ENCODE measurements around the gene P2RX2.
"Not testable (repeated sequence)": the region's sequence is repeated elsewhere in the genome, so short reads cannot be mapped to it uniquely, and the experiment has no call there.

P2RX2 gene

DNA sequence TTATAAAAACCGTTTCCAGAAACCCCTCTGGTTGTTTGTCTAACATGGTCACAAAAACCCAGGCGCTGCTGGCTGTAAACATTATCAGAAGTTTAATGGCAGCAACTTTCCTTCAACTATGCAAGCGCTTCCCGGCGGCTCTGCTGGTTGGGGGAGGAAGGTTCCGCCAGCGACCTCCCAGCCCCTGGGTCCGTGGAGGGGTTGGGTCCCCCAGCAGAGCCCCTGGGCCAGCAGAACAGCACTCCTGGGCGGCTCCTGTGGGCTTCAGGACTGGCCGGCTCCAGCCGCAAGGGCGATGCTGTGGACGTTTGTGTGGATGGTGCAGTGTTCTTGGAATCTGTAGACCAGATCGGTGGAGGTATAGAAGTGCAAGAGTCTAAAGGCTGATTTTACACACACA is 34.1 kb upstream of the P2RX2 start:
- DNase-seq = no peak

DNA sequence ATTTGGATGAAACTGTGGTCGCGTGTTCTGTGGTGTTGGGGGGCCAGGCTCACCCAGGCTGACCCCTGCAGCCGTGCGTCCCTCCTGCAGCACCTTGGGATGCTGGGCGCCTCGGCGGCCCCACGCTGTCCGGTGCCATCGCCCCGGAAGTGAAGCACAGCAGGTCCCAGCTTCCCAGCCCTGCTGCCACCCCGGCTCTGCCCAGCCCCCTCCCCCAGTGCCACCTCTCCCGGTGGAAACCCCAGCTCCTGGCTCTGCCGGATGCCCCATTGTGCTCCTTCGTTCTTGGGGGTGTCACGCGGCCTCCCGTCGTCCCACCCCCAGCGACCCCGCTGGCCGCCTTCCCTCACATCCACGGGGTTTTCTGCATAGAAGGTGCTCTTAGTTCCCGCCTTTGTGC is 33.4 kb upstream of the P2RX2 start:
- DNase-seq = no peak

DNA sequence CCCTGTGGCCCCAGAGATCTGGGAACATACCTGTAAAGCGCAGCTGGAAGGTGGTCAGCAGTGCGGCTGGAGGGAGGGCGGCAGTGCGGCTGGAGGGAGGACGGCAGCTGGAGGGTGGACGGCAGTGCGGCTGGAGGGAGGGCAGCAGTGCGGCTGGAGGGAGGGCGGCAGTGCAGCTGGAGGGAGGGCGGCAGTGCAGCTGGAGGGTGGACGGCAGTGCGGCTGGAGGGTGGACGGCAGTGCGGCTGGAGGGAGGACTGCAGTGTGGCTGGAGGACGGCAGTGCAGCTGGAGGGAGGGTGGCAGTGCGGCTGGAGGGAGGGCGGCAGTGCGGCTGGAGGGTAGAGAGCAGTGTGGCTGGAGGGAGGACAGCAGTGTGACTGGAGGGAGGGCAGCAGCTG is 31.6 kb upstream of the P2RX2 start:
- DNase-seq = no peak

DNA sequence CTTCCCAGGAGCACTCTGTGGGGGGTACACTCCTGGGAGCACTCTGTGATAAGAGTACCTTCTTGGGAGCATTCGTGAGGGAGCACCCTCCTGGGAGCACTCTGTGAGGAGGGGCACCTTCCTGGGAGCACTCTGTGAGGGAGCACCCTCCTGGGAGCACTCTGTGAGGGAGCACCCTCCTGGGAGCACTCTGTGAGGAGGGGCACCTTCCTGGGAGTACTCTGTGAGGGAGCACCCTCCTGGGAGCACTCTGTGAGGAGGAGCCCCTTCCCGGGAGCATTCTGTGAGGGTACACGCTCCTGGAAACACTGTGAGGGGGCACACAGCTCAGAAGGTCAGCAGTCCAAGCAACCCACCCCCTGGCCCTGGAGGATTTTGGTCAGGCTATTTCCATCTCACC is 30.8 kb upstream of the P2RX2 start:
- no peak for DNase-seq

DNA sequence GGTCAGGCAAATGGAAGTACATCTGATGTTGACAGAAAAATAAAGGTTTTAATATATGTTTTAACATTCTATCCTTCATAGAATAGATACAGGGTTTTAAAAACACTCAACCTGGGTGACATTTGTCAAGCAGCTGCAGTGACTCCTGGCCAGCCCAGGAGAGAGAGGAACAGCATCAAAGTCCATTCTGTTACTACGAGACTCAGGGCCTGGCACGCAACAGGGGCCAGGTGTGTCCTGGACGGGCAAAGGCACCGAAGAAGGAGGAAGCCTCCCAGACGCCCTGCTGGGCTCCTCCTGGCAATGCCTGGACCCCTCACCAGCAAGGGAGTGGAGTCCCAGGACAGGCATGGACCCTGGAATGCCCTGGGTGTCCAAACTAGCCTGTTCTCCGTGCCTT is 30.3 kb upstream of the P2RX2 start:
- no peak for DNase-seq

DNA sequence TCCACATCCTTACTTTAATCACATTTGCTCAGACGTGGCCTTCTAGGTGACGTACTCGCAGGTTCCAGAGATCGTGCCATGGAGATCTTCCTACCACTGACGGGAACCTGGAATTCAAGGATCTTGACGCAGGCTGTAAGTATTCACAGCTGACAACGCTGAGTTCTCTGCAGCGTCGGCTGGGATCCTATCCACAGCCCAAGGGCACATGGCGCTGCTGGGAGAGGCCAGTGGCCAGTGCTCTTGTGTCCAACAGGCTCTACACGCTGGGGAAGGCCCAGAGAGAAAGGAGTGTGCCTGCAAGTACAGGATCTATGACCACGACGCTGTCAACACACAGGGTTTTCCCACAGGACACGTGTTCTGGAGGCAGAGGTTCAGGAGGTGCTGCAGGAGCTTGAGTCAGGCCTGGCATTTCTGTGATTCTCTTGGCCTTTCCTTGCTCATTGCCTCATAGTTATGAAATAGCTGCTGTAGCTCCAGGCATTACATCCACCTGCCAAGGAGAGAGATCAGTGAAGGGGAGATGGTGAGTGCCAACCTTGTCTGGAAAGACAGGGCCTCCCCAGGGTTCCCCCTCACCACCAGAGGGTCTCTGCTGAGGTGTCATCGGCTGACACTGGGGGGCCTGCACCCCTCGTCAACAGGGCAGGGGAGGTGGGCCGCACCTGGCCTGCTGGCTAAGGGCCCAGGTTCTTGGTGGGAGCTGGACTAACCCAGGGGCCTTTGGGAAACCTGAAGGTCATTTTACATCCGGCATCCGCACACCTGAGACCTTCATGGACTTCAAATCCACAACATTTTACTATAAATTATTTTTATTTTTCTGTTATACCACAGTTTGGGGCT is 29.5 kb upstream of the P2RX2 start:
- no peak for DNase-seq

DNA sequence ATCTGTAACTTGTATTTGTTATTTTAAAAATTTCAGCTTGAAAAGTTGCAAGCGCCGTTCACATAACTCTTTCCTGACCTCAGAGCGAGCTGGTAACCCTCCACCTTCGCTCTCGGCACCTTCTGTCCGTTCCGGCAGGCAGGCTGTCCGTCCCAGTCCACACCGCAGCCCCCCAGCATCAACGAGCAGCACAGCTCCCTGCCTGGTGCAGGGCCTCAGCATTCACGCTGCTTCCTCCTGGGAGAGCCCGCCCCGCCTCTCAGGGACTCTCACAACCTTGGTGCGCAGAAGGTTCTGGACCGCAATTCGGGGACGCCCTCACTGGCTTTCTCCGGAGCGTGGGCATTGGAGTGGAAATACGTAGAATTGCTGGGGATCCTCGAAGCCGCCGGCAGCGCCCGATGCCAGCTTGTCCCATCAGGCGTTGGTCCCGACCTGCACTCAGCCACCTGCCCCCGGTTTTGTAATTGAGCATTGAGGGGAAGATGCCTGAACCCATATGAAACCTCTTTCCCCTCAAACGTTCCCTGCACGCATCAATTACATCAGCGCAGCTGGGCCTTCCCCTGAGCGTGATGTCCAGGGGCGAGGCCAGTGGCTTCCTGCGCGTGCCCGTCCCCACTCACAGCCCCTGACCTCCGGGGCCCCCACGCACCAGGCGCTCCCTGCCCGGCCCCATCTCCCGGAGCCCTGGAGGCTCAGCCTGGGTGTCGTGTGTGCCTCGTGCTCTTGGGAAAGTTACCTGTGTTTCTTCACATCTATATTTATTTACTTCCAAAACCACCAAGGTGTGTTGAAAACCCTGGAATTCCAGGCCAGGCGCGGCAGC is 27.3 kb upstream of the P2RX2 start:
- no peak for DNase-seq

DNA sequence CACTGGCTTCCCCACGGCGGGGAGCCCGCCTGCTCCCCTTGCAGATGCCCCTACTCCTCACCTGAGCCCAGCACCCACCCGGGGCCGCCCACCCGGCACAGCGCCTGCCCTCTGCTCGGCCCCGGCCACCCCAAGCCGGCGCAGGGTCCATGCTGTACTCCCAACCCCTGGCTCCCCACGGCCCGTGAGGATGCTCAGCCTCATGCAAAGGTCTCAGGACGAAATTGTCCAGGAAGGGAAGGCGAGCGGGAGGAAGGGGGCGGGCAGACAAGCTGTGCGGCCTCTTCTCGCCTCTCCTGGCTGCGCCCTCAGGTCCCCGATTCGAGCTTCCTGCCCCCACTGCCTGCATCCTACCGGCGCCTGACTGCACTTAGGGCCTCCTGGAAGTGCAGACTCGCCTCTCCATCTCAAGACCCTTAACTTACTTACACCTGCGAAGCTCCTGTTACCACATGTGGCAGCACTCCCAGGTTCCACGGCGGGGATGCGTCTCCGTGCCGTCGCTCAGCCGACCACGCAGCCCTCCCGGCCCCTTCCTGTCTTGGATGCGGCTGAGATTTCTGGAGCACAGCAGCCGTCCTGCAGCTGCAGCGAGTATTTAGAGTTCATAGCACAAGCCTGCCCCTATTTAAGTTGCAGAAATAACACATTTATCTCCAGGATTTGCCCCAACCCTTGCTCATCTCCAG is 26.1 kb upstream of the P2RX2 start:
- no peak for DNase-seq

DNA sequence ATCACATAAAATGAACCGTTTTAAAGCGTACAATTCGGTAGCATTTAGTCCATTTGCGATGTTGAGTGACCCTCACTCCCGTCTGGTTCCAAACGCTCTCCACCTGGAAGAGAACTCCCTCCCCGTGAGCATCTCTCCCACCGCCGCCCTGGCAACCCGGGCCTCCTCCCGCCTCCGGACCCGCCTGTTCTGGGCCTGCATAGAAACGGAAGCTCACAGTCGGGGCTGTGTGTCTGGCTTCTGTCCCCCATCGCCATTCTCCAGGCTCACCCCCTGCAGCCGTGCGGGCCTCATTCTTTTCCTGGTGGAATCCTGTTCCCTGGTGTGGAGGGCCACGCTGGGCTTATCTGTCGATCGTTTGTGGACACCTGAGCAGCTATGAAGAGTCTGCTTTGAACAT is 25.5 kb upstream of the P2RX2 start:
- no peak for DNase-seq

DNA sequence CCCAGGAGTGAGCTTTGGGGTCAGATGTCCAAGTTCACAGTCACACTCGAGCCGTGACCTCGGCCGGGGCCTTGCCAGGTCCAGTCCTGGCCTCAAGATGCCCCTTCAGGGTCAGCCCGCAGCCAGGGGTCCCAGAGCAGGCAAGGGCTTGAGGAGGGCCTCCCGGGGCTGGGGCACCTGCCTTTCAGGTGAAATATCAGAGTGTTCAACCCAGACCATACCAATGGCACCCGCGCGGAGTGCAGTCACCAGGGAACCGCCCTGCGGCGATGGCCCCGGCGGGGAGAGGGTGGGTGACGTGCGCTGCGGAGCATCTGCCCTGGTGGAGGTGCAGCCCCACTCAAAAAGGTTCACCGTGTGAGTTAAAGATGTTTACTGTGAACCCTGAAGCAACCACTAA is 25.1 kb upstream of the P2RX2 start:
- no peak for DNase-seq

DNA sequence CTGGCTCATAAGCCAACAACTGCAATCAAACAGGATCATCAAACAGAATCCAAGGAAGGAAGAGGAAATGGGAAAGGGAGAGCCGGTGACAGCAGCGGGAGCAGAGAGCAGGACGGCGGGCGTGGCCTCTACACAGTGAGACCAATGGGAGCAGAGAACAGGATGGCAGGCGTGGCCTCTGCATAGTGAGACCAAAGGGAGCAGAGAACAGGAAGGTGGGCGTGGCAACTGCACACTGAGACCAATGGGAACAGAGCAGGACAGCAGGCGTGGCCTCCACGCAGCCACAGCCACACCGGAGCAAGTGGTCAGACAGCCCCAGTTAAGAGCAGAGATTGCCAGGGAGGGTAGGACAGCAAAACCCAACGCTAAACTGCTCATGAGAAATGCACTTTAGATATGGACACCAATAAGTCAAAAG is 24.6 kb upstream of the P2RX2 start:
- DNase-seq = no peak

DNA sequence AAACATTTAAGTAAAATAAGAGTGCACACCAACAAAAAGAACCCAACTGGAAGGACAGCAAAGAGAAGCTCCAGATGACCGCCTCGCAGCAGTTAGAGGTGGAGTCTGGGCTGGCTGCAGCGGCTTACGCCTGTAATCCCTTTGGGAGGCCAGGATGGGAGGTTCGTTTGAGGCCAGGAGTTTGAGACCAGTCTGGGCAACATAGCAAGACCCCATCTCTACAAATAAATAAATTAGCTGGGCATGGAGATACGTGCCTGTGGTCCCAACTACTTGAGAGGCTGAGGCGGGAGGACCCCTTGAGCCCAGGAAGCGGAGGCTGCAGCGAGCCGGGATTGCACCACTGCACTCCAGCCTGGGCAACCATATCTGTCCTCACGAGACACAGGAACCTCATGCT is 23.4 kb upstream of the P2RX2 start:
- DNase-seq = no peak

DNA sequence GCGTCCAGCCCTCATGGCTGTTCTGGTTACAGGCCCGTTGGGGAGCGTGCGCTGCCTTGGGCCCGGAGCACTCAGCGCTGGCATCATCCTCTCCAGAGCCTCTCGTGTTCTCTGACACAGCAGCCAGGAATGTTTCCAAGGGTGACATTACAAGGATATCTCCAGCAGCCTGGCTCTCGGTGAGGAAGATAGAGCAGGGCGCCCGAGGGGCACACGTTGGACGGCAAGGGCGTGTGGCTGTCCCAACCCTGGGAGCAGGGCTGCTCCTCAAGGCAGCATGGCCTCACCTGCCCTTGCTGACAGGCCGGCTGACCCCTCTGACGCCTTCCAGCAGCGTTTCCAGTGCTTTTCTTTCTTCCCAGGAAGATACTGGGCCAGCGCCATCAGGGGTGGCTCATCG is 22.6 kb upstream of the P2RX2 start:
- no peak for DNase-seq

DNA sequence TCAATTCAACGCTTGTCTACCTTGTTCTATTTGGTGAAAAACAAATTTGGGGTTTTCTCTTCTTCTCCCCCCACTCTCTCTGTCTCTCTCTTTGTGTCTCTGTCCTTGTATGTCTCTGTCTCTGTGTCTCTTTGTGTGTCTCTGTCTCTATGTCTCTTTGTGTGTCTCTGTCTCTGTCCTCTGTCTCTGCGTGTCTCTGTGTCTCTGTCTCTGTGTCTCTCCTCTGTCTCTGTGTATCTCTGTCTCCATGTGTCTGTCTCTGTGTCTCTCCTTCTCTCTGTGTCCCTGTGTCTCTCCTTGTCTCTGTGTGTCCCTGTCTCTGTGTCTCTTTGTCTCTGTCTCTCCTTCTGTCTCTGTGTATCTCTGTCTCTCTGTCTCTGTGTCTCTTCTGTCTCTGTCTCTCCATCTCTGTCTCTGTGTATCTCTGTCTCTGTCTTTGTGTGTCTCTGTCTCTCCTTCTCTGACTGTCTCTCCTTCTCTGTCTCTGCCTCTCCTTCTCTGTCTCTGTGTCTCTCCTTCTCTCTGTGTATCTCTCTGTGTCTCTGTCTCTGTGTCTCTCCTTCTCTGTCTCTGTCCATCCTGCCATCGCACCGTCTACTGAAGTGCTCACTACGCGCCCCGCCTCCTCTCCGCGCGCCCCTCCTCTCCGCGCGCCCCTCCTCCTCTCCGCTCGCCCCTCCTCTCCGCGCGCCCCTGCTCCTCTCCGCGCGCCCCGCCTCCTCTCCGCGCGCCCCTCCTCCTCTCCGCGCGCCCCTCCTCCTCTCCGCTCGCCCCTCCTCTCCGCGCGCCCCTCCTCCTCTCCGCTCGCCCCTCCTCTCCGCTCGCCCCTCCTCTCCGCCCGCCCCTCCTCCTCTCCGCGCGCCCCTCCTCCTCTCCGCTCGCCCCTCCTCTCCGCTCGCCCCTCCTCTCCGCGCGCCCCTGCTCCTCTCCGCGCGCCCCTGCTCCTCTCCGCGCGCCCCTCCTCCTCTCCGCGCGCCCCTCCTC is 21.0 kb upstream of the P2RX2 start:
- DNase-seq = no peak

DNA sequence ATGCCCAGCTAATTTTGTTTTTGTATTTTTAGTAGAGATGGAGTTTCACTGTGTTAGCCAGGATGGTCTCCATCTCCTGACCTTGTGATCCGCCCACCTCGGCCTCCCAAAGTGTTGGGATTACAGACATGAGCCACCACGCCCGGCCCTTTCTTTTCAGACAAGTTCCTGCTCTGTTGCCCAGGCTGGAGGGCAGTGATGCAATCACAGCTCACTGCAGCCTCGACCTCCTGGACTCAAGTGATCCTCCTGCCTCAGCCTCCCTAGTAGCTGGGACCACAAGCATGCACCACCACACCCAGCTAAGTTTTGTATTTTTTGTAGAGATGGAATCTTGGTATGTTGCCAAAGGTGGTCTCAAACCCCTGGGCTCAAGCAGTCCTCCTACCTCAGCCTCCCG is 19.1 kb upstream of the P2RX2 start:
- not testable (repeated sequence) for DNase-seq

DNA sequence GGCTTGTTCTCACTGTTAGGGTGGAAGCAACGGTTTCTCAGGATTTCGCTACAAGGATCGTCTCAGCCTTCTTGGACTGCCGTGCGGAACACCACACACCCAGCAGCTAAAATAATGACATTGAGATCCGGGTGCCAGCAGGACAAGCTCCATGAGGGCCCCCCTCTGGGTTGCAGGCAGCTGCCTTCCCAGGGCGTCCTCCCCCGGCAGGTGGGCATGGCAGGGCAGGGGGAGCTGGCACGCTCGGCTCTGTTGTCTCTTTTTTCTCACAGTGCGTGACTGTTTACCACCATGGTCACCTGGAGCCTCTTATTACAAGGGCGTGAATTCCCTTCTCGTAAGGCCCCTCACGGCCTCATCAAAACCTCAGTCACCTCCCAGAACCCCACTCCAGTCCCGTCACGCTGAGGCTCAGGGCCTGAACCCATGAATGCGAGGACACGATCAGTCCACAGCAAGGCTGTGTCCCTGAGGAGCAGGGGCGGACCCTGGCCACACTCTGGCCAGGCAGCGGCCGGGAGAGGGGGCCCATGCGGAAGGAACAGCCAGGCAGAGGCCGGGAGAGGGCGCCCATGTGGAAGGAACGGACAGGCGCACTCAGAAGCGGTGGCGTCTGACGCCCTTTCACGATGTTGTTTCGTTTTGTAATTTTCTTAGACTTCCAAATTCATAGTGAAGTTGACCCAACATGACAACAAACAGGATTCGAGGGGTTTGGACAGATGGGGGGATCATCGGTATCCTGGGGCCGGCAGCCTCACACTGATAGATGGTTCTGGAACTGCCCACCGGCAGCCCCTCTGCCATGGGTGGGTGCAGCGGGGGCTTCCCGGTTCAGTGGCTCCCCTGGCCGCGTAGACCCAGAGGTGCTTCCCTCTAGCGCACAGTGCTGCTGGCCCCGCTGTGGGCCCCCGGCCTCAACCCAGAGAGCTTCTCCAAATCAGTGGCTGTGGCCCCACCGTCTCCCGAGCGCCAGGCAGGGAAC is 18.2 kb upstream of the P2RX2 start:
- DNase-seq = no peak

DNA sequence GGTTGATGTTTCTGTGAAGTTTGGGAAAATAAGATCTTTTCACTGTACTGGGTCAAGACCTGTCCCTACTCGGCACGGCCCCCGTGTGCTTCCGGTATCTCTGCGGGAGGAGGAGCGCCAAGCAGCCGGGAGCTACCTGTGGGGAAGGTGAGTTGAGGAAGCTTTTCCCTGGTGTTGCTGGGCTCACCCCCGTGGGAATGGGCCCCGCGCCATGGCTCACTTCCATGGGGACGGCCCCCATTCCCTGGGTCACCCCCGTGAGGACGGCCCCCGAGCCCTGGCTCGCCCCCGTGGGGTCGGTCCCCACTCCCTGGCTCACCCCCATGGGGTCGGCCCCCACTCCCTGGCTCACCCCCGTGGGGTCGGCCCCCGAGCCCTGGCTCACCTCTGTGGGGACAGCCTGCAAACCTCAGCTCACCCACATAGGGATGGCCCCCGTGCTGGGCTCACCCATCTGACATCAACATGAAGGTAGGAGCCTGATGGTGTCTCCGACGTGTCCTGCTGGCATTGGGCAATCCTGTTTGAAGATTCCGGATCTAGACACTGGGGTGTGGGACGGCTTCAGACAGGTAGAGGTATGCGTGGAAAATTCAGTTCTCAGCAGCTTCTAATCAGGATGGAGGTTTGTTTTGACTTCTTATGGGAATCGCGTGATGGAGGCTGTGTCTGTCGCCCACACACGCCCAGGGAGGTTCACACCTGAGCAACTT is 17.2 kb upstream of the P2RX2 start:
- no peak for DNase-seq

DNA sequence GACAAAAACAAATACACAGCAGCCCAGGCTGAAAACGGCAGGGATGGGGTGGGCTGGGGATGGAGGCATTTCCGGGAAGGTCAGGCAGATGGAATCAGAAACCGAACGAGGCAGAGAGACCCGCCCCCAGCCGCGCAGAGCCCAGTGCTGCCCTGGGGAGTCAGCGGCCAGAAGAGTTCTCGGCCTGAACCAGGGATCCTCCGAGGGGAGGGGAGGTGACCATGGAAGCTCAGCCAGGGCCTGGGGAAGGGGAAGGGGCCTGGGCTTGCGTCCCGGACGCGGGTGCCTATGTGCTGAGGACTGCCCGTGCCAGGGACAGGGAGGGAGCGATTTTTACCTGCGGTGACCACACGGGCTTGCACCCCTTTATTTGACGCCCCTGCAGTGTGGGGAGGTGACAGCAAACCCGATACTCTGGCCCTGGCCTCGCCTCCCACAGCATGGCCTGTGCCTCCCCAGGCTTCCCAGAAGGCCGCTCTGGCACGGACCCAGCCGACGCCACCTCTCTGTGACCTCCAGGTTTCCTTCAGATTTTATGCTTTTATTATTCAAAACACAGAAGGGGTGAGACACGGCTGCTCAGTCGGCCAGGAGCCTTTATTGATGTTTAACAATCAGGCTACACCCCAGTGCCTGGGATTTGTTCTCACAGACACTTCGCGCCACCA is 15.9 kb upstream of the P2RX2 start:
- no peak for DNase-seq

DNA sequence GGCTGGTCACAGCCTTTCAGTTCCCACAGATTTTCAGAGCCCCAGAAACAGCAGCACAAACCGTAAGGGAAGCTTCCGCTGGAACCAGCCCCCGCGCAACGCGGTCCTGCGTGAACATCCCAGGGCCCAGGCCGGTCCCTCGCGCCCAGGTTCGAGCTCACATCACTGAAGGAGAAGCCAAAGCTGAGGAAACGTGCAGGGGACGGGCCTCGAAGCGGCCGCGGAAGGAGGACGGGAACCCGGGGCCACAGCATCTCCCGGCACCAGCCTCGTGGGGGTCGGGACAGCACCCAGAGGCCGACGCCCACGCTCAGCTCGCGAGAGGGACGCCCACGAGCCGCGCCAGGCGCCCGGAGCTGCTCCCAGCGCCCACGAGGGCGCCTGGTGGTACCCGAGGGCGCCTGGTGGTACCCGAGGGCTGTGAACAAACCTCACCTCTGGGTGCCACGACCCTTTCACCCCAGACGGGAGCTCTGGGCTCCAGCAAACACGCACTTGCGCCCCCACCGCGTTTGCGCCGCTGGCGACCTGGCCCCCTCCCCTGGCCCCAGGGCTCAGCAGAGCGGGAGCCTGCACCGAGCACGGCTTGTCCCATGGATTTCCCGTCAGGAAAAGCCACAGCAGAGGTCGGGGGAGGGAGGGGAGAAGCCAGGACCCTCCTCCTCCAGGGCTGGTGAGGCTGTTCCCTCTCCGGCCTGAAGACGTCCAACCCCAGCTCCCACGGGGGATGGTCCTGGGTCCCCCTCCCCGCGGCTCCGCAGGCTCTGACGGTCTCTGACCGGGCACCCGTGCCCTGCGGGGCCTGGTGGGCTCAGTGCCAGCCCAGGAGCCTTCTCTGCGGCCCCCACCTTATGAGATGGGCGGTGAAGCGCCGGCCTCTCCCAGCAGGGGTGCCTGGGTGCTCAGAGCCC is 15.1 kb upstream of the P2RX2 start:
- no peak for DNase-seq

Measured in GF-D8 (cell line).